Hepatocyte (in vitro differentiated cells): ENCODE data around the gene CAPN8. TPM values are rescaled to one million over a fixed set of nuclear protein-coding genes. Genes with fewer than 3 reads are reported as not detected.

Source experiments
- DNase-seq: peaks from one replicate; pipeline ENCODE4 v3.0.0-alpha.2; 2016; ENCODE audit warnings: low spot score
- H2AFZ ChIP-seq: fragments of 200-600 bp; sonication (generic); 2 replicates; pipeline ENCODE4 v1.6.0; 2016; ENCODE audit warnings: antibody characterized with exemption, mild to moderate bottlenecking
- H3K27ac ChIP-seq: fragments of 200-600 bp; sonication (generic); 2 replicates; pipeline ENCODE4 v1.5.1; 2016; ENCODE audit warnings: mild to moderate bottlenecking
- H3K27me3 ChIP-seq: fragments of 200-600 bp; sonication (generic); 2 replicates; pipeline ENCODE4 v1.6.1; 2016
- H3K36me3 ChIP-seq: fragments of 200-600 bp; sonication (generic); replicated peaks from 2 replicates; pipeline ENCODE4 v1.5.1; 2016; ENCODE audit warnings: low read depth; ENCODE audit not compliant: insufficient read depth
- H3K4me1 ChIP-seq: fragments of 200-600 bp; sonication (generic); 2 replicates; pipeline ENCODE4 v1.5.1; 2016; ENCODE audit warnings: mild to moderate bottlenecking, moderate library complexity; ENCODE audit not compliant: insufficient read depth
- H3K4me2 ChIP-seq: fragments of 200-600 bp; sonication (generic); 2 replicates; pipeline ENCODE4 v1.6.0; 2016
- H3K4me3 ChIP-seq: fragments of 200-600 bp; sonication (generic); 2 replicates; pipeline ENCODE4 v1.5.1; 2016; ENCODE audit warnings: mild to moderate bottlenecking
- H3K79me2 ChIP-seq: fragments of 200-600 bp; sonication (generic); 2 replicates; pipeline ENCODE4 v1.6.0; 2017; ENCODE audit warnings: mild to moderate bottlenecking
- H3K9me2 ChIP-seq: fragments of 200-600 bp; sonication (generic); replicated peaks from 2 replicates; pipeline ENCODE4 v1.6.0; 2017; ENCODE audit warnings: mild to moderate bottlenecking; ENCODE audit not compliant: insufficient read depth
- H3K9me3 ChIP-seq: fragments of 200-600 bp; sonication (generic); 2 replicates; pipeline ENCODE4 v1.5.1; 2016; ENCODE audit warnings: low read depth, mild to moderate bottlenecking
- H4K20me1 ChIP-seq: fragments of 200-600 bp; sonication (generic); 2 replicates; pipeline ENCODE4 v1.6.0; 2016; ENCODE audit warnings: mild to moderate bottlenecking; ENCODE audit not compliant: insufficient read depth, poor library complexity, severe bottlenecking
- CTCF ChIP-seq: fragments of 200-600 bp; sonication (generic); IDR thresholded peaks from 2 replicates; pipeline ENCODE4 v1.5.1; 2016; ENCODE audit warnings: antibody characterized with exemption, mild to moderate bottlenecking; ENCODE audit not compliant: poor library complexity
- EZH2 ChIP-seq: fragments of 200-600 bp; sonication (generic); IDR thresholded peaks from 2 replicates; pipeline ENCODE4 v1.6.1; 2016; ENCODE audit warnings: antibody characterized with exemption, mild to moderate bottlenecking, borderline replicate concordance
- EZH2phosphoT487 ChIP-seq: fragments of 200-600 bp; sonication (generic); IDR thresholded peaks from one replicate; pipeline ENCODE4 v1.6.1; 2018; ENCODE audit warnings: antibody characterized with exemption, mild to moderate bottlenecking, low read depth, moderate library complexity; ENCODE audit not compliant: unreplicated experiment, severe bottlenecking
- WGBS: methylation state at CpG from one replicate; pipeline ENCODE4 v1.1.6; 2016; ENCODE audit warnings: low lambda C conversion rate; ENCODE audit errors: missing lambda C conversion rate; 5-methylcytosine and 5-hydroxymethylcytosine counted together
- polyA plus RNA-seq: library from polyadenylated mRNA; unstranded; fragments of >200 nt; fragmentation: Nextera tagmentation; extraction: Ambion mirVana; gene quantifications from 2 replicates; pipeline ENCODE4 v1.2.1, GENCODE V29; 2016
- total RNA-seq: library from RNA; depleted of rRNA; stranded (reverse); fragments of >200 nt; gene quantifications from 2 replicates; pipeline ENCODE4 v1.2.3, GENCODE V29; 2014

The CAPN8 gene
- total and polyA plus RNA-seq, 2 experiments from 2014 or later: 16.4 to 18.0 TPM

- H3K27ac ChIP-seq: no peak overlapping the region
- no peaks in the 10 kb centered on the region for H4K20me1 ChIP-seq
- no peaks in the 10 kb centered on the region for H3K9me3 ChIP-seq
- DNase-seq: no peak
- H3K4me3 ChIP-seq: no peak overlapping the region
- no peaks in the 10 kb centered on the region for H3K9me2 ChIP-seq
- no peaks in the 10 kb centered on the region for H3K79me2 ChIP-seq
- WGBS: 89% methylated on average over 3 of the region's 3 CpGs
- no peaks in the 10 kb centered on the region for H3K36me3 ChIP-seq
- no peak overlapping the region for H2AFZ ChIP-seq
- TF ChIP-seq EZH2 (no peak), CTCF (no peak), EZH2phosphoT487 (no peak)
- H3K4me2 ChIP-seq: no peak overlapping the region
- no peaks in the 10 kb centered on the region for H3K4me1 ChIP-seq
- H3K27me3 ChIP-seq: no peaks in the 10 kb centered on the region
Measured at GRCh38 chr1:223682502-223682901, 17.0 kb upstream of the CAPN8 start.

GRCh38 chr1:223680188-223680587 lies 14.7 kb upstream of the CAPN8 start:
- Histone ChIP-seq H3K4me1 (no peaks in the 10 kb centered on the region), H3K4me2 (no peak overlapping the region), H3K27me3 (no peaks in the 10 kb centered on the region), H3K9me3 (no peaks in the 10 kb centered on the region), H3K9me2 (no peaks in the 10 kb centered on the region), H2AFZ (no peak overlapping the region), H3K36me3 (no peaks in the 10 kb centered on the region), H3K27ac (no peak overlapping the region), H3K79me2 (no peaks in the 10 kb centered on the region), H4K20me1 (no peaks in the 10 kb centered on the region), H3K4me3 (no peak overlapping the region)
- TF ChIP-seq CTCF: no peak
- no peak for TF ChIP-seq EZH2
- TF ChIP-seq EZH2phosphoT487: no peak
- DNase-seq: no peak
- WGBS: 77% methylated on average over 2 of the region's 2 CpGs

GRCh38 chr1:223678841-223679240 lies 13.3 kb upstream of the CAPN8 start:
- Histone ChIP-seq H3K4me1 (no peaks in the 10 kb centered on the region), H4K20me1 (no peaks in the 10 kb centered on the region), H2AFZ (no peak overlapping the region), H3K4me3 (no peak overlapping the region), H3K9me2 (no peaks in the 10 kb centered on the region), H3K4me2 (no peak overlapping the region), H3K36me3 (no peaks in the 10 kb centered on the region), H3K79me2 (no peaks in the 10 kb centered on the region), H3K9me3 (no peaks in the 10 kb centered on the region), H3K27me3 (no peaks in the 10 kb centered on the region), H3K27ac (no peak overlapping the region)
- TF ChIP-seq EZH2: no peak
- TF ChIP-seq CTCF: no peak
- no peak for TF ChIP-seq EZH2phosphoT487
- no peak for DNase-seq
- WGBS: 88% methylated on average over 6 of the region's 6 CpGs
